GM23338 (cell line): ENCODE results near the gene GRIA3.

Experiments used
- CTCF ChIP-seq, 2 experiments: fragments of 200-600 bp in 1 of 2; sonication (generic) in 1 of 2; conservative IDR thresholded peaks; 2 replicates each; pipeline versions ENCODE4 v1.5.1 to v1.6.1; 2016 to 2017; ENCODE audit warnings: antibody characterized with exemption in 2 of 2, low read depth in 2 of 2, mild to moderate bottlenecking in 2 of 2, moderate library complexity in 1 of 2
- POLR2AphosphoS5 ChIP-seq: IDR thresholded peaks from 2 replicates; pipeline ENCODE4 v1.6.1; 2016; ENCODE audit warnings: antibody characterized with exemption, low read depth
- REST ChIP-seq: IDR thresholded peaks from one replicate; pipeline ENCODE4 v1.6.1; 2018; ENCODE audit warnings: antibody characterized with exemption; ENCODE audit not compliant: unreplicated experiment
- ZNF331 ChIP-seq: fragments of 250-450 bp; sonication (Bioruptor Pico); IDR thresholded peaks from 2 replicates; pipeline ENCODE4 v1.5.0; 2020; ENCODE audit warnings: low read depth, mild to moderate bottlenecking, moderate library complexity

- no peak for TF ChIP-seq CTCF (conservative IDR thresholded peaks at IDR 0.05; ENCODE audit: low read depth in 2 of 2)
- no peak for TF ChIP-seq POLR2AphosphoS5
- TF ChIP-seq ZNF331 (CRISPR knock-in tag), result no peak
- TF ChIP-seq REST, result no peak
Measured at GRCh38 chrX:123337886-123338639, 154.0 kb downstream of the GRIA3 start.
